SK-N-SH treated with all-trans-retinoic acid at 6 μM for 48 hours (cell line): ENCODE results near the gene NKX1-1.

Source experiments
- ATAC-seq: fragments of 200-7000 bp; cut with Tn5 transposase; 3 replicates; pipeline ENCODE4 v1.9.1; 2020; ENCODE audit warnings: mild to moderate bottlenecking, moderate library complexity
- ARNTL ChIP-seq: fragments of 450-650 bp; formaldehyde crosslinking; IDR thresholded peaks from 2 replicates; pipeline ENCODE4 v1.5.0; 2020; ENCODE audit warnings: low read depth, mild to moderate bottlenecking, moderate library complexity, borderline replicate concordance
- BACH2 ChIP-seq: fragments of 250-450 bp; sonication (Bioruptor Pico); IDR thresholded peaks from 2 replicates; pipeline ENCODE4 v1.9.0; 2021; ENCODE audit warnings: mild to moderate bottlenecking, borderline replicate concordance
- CREB5 ChIP-seq: fragments of 250-450 bp; sonication (Bioruptor Pico); IDR thresholded peaks from 2 replicates; pipeline ENCODE4 v1.5.1; 2020; ENCODE audit warnings: low read depth, mild to moderate bottlenecking, moderate library complexity
- CSDC2 ChIP-seq: fragments of 250-450 bp; sonication (Bioruptor Pico); IDR thresholded peaks from 2 replicates; pipeline ENCODE4 v1.5.0; 2020; ENCODE audit warnings: mild to moderate bottlenecking, moderate library complexity
- CSRNP3 ChIP-seq: fragments of 250-450 bp; sonication (Bioruptor Pico); IDR thresholded peaks from 2 replicates; pipeline ENCODE4 v1.5.1; 2021; ENCODE audit warnings: mild to moderate bottlenecking, moderate library complexity
- ESRRG ChIP-seq: fragments of 250-450 bp; sonication (Bioruptor Pico); IDR thresholded peaks from 2 replicates; pipeline ENCODE4 v1.6.1; 2021; ENCODE audit warnings: mild to moderate bottlenecking
- GLIS3 ChIP-seq: fragments of 250-450 bp; sonication (Bioruptor Pico); IDR thresholded peaks from 2 replicates; pipeline ENCODE4 v1.5.0; 2020; ENCODE audit warnings: mild to moderate bottlenecking, moderate library complexity
- ISL1 ChIP-seq: fragments of 250-450 bp; sonication (Bioruptor Pico); IDR thresholded peaks from 2 replicates; pipeline ENCODE4 v2.1.2; 2022; ENCODE audit warnings: mild to moderate bottlenecking, moderate library complexity
- OSR1 ChIP-seq: fragments of 250-450 bp; sonication (Bioruptor Pico); IDR thresholded peaks from 2 replicates; pipeline ENCODE4 v1.8.0; 2022; ENCODE audit warnings: moderate library complexity, mild to moderate bottlenecking, inconsistent platforms
- RARB ChIP-seq: fragments of 250-450 bp; sonication (Bioruptor Pico); IDR thresholded peaks from 2 replicates; pipeline ENCODE4 v1.8.0; 2021; ENCODE audit warnings: mild to moderate bottlenecking, moderate library complexity
- SNAI2 ChIP-seq: fragments of 250-450 bp; sonication (Bioruptor Pico); IDR thresholded peaks from 2 replicates; pipeline ENCODE4 v1.5.0; 2020; ENCODE audit warnings: mild to moderate bottlenecking, moderate library complexity
- TCF4 ChIP-seq: fragments of 250-450 bp; sonication (Bioruptor Pico); IDR thresholded peaks from 2 replicates; pipeline ENCODE4 v1.8.0; 2021; ENCODE audit warnings: mild to moderate bottlenecking, moderate library complexity, borderline replicate concordance
- TOX ChIP-seq: fragments of 250-450 bp; sonication (Bioruptor Pico); IDR thresholded peaks from 2 replicates; pipeline ENCODE4 v1.8.0; 2021; ENCODE audit warnings: mild to moderate bottlenecking, moderate library complexity, borderline replicate concordance
- TSHZ2 ChIP-seq: fragments of 250-450 bp; sonication (Bioruptor Pico); IDR thresholded peaks from 2 replicates; pipeline ENCODE4 v1.5.0; 2020; ENCODE audit warnings: mild to moderate bottlenecking, moderate library complexity
- ZC3H10 ChIP-seq: fragments of 250-450 bp; sonication (Bioruptor Pico); IDR thresholded peaks from 2 replicates; pipeline ENCODE4 v1.5.1; 2021; ENCODE audit warnings: mild to moderate bottlenecking, moderate library complexity
- ZFP3 ChIP-seq: fragments of 250-450 bp; sonication (Bioruptor Pico); IDR thresholded peaks from 2 replicates; pipeline ENCODE4 v1.5.0; 2020; ENCODE audit warnings: mild to moderate bottlenecking, moderate library complexity
- ZFP30 ChIP-seq: fragments of 450-650 bp; formaldehyde crosslinking; IDR thresholded peaks from 2 replicates; pipeline ENCODE4 v1.5.0; 2022; ENCODE audit warnings: mild to moderate bottlenecking, moderate library complexity
- ZNF565 ChIP-seq: fragments of 450-650 bp; formaldehyde crosslinking; conservative IDR thresholded peaks from 2 replicates; pipeline ENCODE4 v1.5.0; 2020; ENCODE audit warnings: low read depth, mild to moderate bottlenecking, moderate library complexity
- ZNF70 ChIP-seq: fragments of 450-650 bp; formaldehyde crosslinking; IDR thresholded peaks from 2 replicates; pipeline ENCODE4 v1.5.0; 2020; ENCODE audit warnings: mild to moderate bottlenecking, moderate library complexity
- ZNF8 ChIP-seq: fragments of 450-650 bp; formaldehyde crosslinking; IDR thresholded peaks from 2 replicates; pipeline ENCODE4 v1.5.0; 2020; ENCODE audit warnings: mild to moderate bottlenecking, moderate library complexity
- TF ChIP-seq, protein P1 (sequence below): fragments of 250-450 bp; sonication (Bioruptor Pico); IDR thresholded peaks from 2 replicates; pipeline ENCODE4 v1.8.0; 2021; ENCODE audit warnings: low read depth, mild to moderate bottlenecking, moderate library complexity, borderline replicate concordance
- TF ChIP-seq, protein P2 (sequence below): fragments of 250-450 bp; sonication (Bioruptor Pico); IDR thresholded peaks from 2 replicates; pipeline ENCODE4 v1.8.0; 2020; ENCODE audit warnings: mild to moderate bottlenecking, moderate library complexity, borderline replicate concordance

NKX1-1 gene

GRCh38 chr4:1367936-1368289 lies 38.3 kb downstream of the NKX1-1 start:
- no peak for TF ChIP-seq TCF4 (CRISPR knock-in tag)
- TF ChIP-seq ZC3H10 = no peak
- TF ChIP-seq BACH2 (CRISPR knock-in tag) = no peak
- no peak for TF ChIP-seq ZFP30 (CRISPR knock-in tag)
- no peak for TF ChIP-seq ZNF565 (CRISPR knock-in tag)
- no peak for TF ChIP-seq ZNF8
- no peak for TF ChIP-seq SNAI2
- no peak for TF ChIP-seq CSRNP3 (CRISPR knock-in tag)
- no peak for TF ChIP-seq RARB (CRISPR knock-in tag)
- no peak for TF ChIP-seq OSR1 (CRISPR knock-in tag)
- no peak for TF ChIP-seq GLIS3
- TF ChIP-seq ZFP3 (CRISPR knock-in tag) = no peak
- no peak for TF ChIP-seq CSDC2 (CRISPR knock-in tag)
- TF ChIP-seq CREB5 (CRISPR knock-in tag) = no peak
- TF ChIP-seq, protein P1, sequence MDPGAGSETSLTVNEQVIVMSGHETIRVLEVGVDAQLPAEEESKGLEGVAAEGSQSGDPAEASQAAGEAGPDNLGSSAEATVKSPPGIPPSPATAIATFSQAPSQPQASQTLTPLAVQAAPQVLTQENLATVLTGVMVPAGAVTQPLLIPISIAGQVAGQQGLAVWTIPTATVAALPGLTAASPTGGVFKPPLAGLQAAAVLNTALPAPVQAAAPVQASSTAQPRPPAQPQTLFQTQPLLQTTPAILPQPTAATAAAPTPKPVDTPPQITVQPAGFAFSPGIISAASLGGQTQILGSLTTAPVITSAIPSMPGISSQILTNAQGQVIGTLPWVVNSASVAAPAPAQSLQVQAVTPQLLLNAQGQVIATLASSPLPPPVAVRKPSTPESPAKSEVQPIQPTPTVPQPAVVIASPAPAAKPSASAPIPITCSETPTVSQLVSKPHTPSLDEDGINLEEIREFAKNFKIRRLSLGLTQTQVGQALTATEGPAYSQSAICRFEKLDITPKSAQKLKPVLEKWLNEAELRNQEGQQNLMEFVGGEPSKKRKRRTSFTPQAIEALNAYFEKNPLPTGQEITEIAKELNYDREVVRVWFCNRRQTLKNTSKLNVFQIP (CRISPR knock-in tag) = no peak
- no peak for TF ChIP-seq ZNF70 (CRISPR knock-in tag)
- TF ChIP-seq ESRRG = no peak
- no peak for TF ChIP-seq TOX (CRISPR knock-in tag)
- no peak for ATAC-seq

- ATAC-seq = no peak
Measured at GRCh38 chr4:1367230-1367935, 38.9 kb downstream of the NKX1-1 start.

GRCh38 chr4:1366371-1367229 lies 39.6 kb downstream of the NKX1-1 start:
- ATAC-seq = no peak
- no peak for TF ChIP-seq GLIS3
- TF ChIP-seq ZC3H10 = no peak
- TF ChIP-seq CSDC2 (CRISPR knock-in tag) = no peak
- TF ChIP-seq OSR1 (CRISPR knock-in tag) = no peak
- TF ChIP-seq TSHZ2 (CRISPR knock-in tag) = no peak
- no peak for TF ChIP-seq RARB (CRISPR knock-in tag)
- TF ChIP-seq SNAI2 = no peak
- no peak for TF ChIP-seq CSRNP3 (CRISPR knock-in tag)
- TF ChIP-seq ZNF565 (CRISPR knock-in tag) = no peak
- no peak for TF ChIP-seq BACH2 (CRISPR knock-in tag)
- no peak for TF ChIP-seq ZNF8
- TF ChIP-seq TOX (CRISPR knock-in tag) = no peak
- TF ChIP-seq, protein P2, sequence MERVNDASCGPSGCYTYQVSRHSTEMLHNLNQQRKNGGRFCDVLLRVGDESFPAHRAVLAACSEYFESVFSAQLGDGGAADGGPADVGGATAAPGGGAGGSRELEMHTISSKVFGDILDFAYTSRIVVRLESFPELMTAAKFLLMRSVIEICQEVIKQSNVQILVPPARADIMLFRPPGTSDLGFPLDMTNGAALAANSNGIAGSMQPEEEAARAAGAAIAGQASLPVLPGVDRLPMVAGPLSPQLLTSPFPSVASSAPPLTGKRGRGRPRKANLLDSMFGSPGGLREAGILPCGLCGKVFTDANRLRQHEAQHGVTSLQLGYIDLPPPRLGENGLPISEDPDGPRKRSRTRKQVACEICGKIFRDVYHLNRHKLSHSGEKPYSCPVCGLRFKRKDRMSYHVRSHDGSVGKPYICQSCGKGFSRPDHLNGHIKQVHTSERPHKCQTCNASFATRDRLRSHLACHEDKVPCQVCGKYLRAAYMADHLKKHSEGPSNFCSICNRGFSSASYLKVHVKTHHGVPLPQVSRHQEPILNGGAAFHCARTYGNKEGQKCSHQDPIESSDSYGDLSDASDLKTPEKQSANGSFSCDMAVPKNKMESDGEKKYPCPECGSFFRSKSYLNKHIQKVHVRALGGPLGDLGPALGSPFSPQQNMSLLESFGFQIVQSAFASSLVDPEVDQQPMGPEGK = no peak
- TF ChIP-seq ARNTL (CRISPR knock-in tag) = no peak
- TF ChIP-seq ISL1 (CRISPR knock-in tag) = no peak

More at GRCh38 chr4:1367230-1367935, 38.9 kb downstream of the NKX1-1 start:
- TF ChIP-seq, protein P2 = no peak
- TF ChIP-seq ISL1 (CRISPR knock-in tag) = no peak
- no peak for TF ChIP-seq GLIS3
- no peak for TF ChIP-seq ESRRG
